Astrocyte (in vitro differentiated cells and primary cell): Measurements from ENCODE around the gene SPTY2D1. TPM values are rescaled to one million over a fixed set of nuclear protein-coding genes. Genes with fewer than 3 reads are reported as not detected.

Experiments used
- DNase-seq: peaks from one replicate; pipeline ENCODE4 v3.0.0-alpha.2; 2010; ENCODE audit warnings: low read depth
- FAIRE-seq: peaks from 2 replicates; lab custom pipeline; 2011; peaks lifted over from hg19 to GRCh38; lab: Jason Lieb, UNC
- H2AFZ ChIP-seq: 2 replicates; pipeline ENCODE4 v1.6.0; 2012; ENCODE audit warnings: low read depth, low read length, inconsistent platforms
- H3K27ac ChIP-seq: 2 replicates; pipeline ENCODE4 v1.5.1; 2011; ENCODE audit warnings: low read depth, low read length, inconsistent platforms
- H3K27me3 ChIP-seq: 2 replicates; pipeline ENCODE4 v1.6.0; 2011; ENCODE audit warnings: low read length, inconsistent platforms; ENCODE audit not compliant: insufficient read depth
- H3K36me3 ChIP-seq: 2 replicates; pipeline ENCODE4 v1.5.1; 2011; ENCODE audit warnings: low read length, inconsistent platforms; ENCODE audit not compliant: insufficient read depth
- H3K4me1 ChIP-seq: 2 replicates; pipeline ENCODE4 v1.5.1; 2011; ENCODE audit warnings: low read length, inconsistent platforms; ENCODE audit not compliant: insufficient read depth
- H3K4me2 ChIP-seq: 2 replicates; pipeline ENCODE4 v1.6.0; 2012; ENCODE audit warnings: low read length, inconsistent platforms
- H3K4me3 ChIP-seq: 2 replicates; pipeline ENCODE4 v1.5.1; 2011; ENCODE audit warnings: low read depth, mild to moderate bottlenecking, low read length, inconsistent platforms; ENCODE audit not compliant: insufficient read depth
- H3K79me2 ChIP-seq: 2 replicates; pipeline ENCODE4 v1.6.0; 2012; ENCODE audit warnings: mild to moderate bottlenecking, low read length, inconsistent platforms; ENCODE audit not compliant: insufficient read depth
- H3K9ac ChIP-seq: 2 replicates; pipeline ENCODE4 v1.6.0; 2012; ENCODE audit warnings: mild to moderate bottlenecking, low read length, inconsistent platforms
- H3K9me3 ChIP-seq: 2 replicates; pipeline ENCODE4 v1.5.1; 2012; ENCODE audit warnings: low read depth, mild to moderate bottlenecking, low read length, inconsistent platforms; ENCODE audit not compliant: insufficient read depth
- H4K20me1 ChIP-seq: 2 replicates; pipeline ENCODE4 v1.6.0; 2012; ENCODE audit warnings: low read length, inconsistent platforms; ENCODE audit not compliant: insufficient read depth
- H3K27ac Mint-ChIP-seq: one replicate; pipeline ENCODE4 v1.8.0; 2021; ENCODE audit warnings: mild to moderate bottlenecking, mixed read lengths; ENCODE audit not compliant: unreplicated experiment
- H3K27me3 Mint-ChIP-seq: one replicate; pipeline ENCODE4 v1.8.0; 2021; ENCODE audit warnings: low read depth, mixed read lengths; ENCODE audit not compliant: unreplicated experiment
- H3K36me3 Mint-ChIP-seq: one replicate; pipeline ENCODE4 v1.8.0; 2021; ENCODE audit warnings: low read depth, mixed read lengths; ENCODE audit not compliant: unreplicated experiment
- H3K4me1 Mint-ChIP-seq: one replicate; pipeline ENCODE4 v1.8.0; 2021; ENCODE audit warnings: low read depth, mixed read lengths; ENCODE audit not compliant: unreplicated experiment
- H3K4me3 Mint-ChIP-seq: one replicate; pipeline ENCODE4 v1.8.0; 2021; ENCODE audit warnings: mild to moderate bottlenecking, moderate library complexity, mixed read lengths; ENCODE audit not compliant: unreplicated experiment
- H3K9me3 Mint-ChIP-seq: one replicate; pipeline ENCODE4 v1.8.0; 2021; ENCODE audit warnings: mild to moderate bottlenecking, mixed read lengths; ENCODE audit not compliant: unreplicated experiment
- CTCF ChIP-seq: IDR thresholded peaks from 2 replicates; pipeline ENCODE4 v1.5.1; 2011; ENCODE audit warnings: low read depth, mild to moderate bottlenecking, inconsistent platforms, low read length, moderate library complexity; ENCODE audit not compliant: insufficient read depth
- EZH2 ChIP-seq: IDR thresholded peaks from 2 replicates; pipeline ENCODE4 v1.6.1; 2012; ENCODE audit warnings: mild to moderate bottlenecking, low read length, inconsistent platforms; ENCODE audit not compliant: insufficient read depth
- total RNA-seq: library from RNA; stranded (reverse); gene quantifications from 2 replicates; pipeline ENCODE4 v1.2.1, GENCODE V29; 2021

Gene SPTY2D1
- total RNA-seq, 1 donor from 2014 or later = 24.4 TPM

- Mint-ChIP-seq H3K27me3 (no peaks in the 10 kb centered on the region), H3K9me3 (no peaks in the 10 kb centered on the region)
These were observed 70.9 kb downstream of the SPTY2D1 start for GRCh38 chr11:18563090-18563730.

More at GRCh38 chr11:18563090-18563730, 70.9 kb downstream of the SPTY2D1 start:
- Histone ChIP-seq H3K79me2 (no peaks in the 10 kb centered on the region), H3K4me1 (no peaks in the 10 kb centered on the region), H3K36me3 (peaks cover 7% of the 10 kb centered on the region), H3K9ac (no peak overlapping the region), H3K4me3 (no peak overlapping the region), H2AFZ (no peak overlapping the region), H3K9me3 (no peaks in the 10 kb centered on the region), H3K27me3 (no peaks in the 10 kb centered on the region), H4K20me1 (no peaks in the 10 kb centered on the region), H3K27ac (no peak overlapping the region), H3K4me2 (no peak overlapping the region)
- H3K4me1 Mint-ChIP-seq = no peaks in the 10 kb centered on the region
- H3K36me3 Mint-ChIP-seq = no peaks in the 10 kb centered on the region
- no peak overlapping the region for H3K27ac Mint-ChIP-seq
- DNase-seq = no peak
- no peak for FAIRE-seq
- H3K4me3 Mint-ChIP-seq = no peak overlapping the region
- TF ChIP-seq EZH2 (no peak), CTCF (no peak)

Other genes starting within 250 kb of the SPTY2D1 start
- 852 and 929 TPM in 2 replicates for gene LDHA, start 239.8 kb downstream of the SPTY2D1 start, total RNA-seq
- not detected in 2 replicates for gene LDHC, start 222.0 kb downstream of the SPTY2D1 start, total RNA-seq
- gene LDHAL6A, start 178.5 kb downstream of the SPTY2D1 start, total RNA-seq = not detected in 2 replicates
- gene TSG101, start 107.4 kb downstream of the SPTY2D1 start, total RNA-seq = 53.1 and 58.5 TPM in 2 replicates
- 20.1 and 23.6 TPM in 2 replicates for gene UEVLD, start 45.6 kb downstream of the SPTY2D1 start, total RNA-seq
- gene MISFA, start 34.6 kb downstream of the SPTY2D1 start, total RNA-seq = 2.7 and 2.9 TPM in 2 replicates
- 4.0 and 5.3 TPM in 2 replicates for gene TMEM86A, start 64.4 kb upstream of the SPTY2D1 start, total RNA-seq
- gene IGSF22, start 91.8 kb upstream of the SPTY2D1 start, total RNA-seq = 0.05 TPM in 1 of 2 replicates, not detected in the other
- gene PTPN5, start 157.5 kb upstream of the SPTY2D1 start, total RNA-seq = 0.07 TPM in 1 of 2 replicates, not detected in the other